ENCODE results near the gene GRK7.
"Not testable (repeated sequence)": the region's sequence is repeated elsewhere in the genome, so short reads cannot be mapped to it uniquely, and the experiment has no call there.

Gene GRK7

GRCh38 chr3:141762552-141762951, 656 bp upstream of the GRK7 start:
- DNase-seq: not testable (repeated sequence)

DNA sequence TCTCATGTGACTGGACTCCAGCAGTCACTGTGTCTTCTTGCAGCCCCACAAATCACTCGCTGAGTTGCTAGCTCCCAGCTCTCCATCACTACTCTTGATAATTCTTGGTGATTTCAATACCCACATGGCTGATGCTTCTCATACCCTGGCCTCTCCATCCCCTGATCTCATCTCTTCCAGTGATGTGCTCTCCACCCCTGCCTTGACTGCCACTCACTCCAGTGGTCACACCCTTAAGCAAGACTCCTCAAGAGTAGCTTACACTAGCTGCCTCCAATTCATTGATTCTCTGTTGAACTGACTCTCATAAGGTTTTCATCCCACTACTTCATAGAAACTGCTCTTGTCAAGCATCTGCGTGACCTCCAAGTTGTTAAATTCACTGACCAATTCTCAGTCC, 837 bp downstream of the GRK7 start:
- no peak for DNase-seq

DNA sequence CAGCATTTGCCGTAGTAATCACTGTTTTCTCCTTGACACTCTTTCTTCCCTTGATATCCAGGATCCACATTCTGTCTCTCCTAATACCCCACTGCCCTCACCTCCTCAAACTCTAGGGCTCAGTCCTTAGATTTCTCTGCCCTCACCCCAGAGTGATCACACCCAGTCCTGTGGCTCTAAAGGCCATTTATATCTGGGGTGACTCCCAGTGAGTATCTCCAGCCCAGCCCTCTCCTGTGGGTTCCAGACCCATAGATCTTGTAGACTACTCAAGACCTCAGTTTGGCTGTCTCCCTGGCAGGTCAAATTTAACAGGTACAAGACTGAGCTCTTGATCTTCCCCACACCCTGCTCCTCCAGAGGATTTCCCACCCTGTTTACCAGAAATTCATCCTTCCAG, 1.3 kb downstream of the GRK7 start:
- no peak for DNase-seq

DNA sequence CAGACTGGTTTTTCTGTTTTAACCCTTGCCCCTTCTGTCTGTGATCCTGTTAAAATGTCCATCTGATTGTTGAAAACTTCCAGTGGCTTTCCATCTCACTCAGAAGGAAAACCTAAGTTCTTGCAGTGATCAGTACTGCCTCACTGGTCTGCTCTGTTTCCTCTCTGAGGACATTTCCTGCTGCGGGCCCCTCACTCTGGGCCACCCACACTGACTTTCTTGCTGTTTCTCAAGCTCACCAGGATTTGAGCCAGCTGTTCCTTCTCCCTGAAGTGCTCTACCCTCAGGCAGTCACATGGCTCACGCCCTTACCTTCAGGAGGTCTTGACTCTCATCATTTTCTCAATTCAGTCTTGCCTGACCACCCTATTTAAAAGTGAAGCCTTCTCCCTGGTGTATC, 1.8 kb downstream of the GRK7 start:
- DNase-seq: no peak

DNA sequence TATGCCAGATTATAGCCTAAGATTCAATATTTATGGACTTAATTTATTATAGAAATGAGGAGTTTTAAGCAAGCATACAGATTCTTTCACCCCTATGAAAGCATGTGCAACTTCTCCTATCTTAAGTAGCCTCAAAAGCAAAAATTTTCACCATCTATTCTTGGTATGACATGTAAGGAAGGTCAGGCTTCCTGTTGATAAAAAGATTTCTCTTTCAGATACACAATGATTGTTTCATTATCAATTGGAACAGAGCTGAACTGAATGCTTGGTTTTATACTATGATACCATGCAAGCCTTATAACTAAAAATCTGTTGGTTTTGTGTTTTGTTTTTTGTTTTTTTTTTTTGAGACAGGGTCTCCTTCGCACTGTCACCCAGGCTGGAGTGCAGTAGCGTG, 3.9 kb downstream of the GRK7 start:
- no peak for DNase-seq

GRCh38 chr3:141769221-141769894, 6.2 kb downstream of the GRK7 start:
- DNase-seq: no peak

DNA sequence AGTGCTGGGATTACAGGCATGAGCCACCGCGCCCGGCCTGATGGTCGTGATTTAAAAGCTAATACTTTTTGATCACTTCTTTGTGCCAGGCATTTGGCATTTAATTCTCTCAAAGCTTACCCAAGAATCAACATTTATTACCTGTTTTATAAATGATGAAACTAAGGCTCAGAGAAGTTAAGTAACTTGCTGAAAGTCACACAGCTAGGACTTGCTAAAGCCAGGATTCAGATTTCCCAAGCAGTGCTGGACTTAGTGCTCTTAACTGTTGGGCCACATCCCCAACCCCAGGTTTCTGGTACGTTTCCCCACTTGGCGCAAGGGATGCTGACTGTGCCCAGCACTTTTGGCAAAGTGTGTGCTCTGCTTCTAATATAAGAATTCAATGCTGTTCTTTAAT, 10.5 kb downstream of the GRK7 start:
- DNase-seq: no peak

DNA sequence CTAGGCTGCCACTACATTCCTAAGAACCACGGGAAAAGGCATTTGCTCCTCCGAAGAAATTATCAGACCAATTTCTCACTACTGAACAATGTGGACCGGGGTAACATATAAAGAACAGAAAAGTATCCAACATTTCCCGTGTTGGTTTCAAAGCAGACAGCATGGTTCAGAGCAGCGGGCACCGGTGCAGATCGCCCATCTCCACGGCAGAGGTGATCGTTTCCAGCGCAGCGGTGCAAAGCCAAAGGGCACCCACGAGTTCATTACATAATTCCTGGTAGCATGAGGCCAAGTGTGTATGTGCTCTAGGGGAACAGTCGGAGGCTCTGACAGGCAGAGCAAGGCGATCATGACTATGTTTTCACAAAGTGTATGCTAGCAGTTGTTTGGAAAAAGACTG, 13.2 kb downstream of the GRK7 start:
- DNase-seq: no peak

GRCh38 chr3:141776885-141777284, 13.7 kb downstream of the GRK7 start:
- no peak for DNase-seq

GRCh38 chr3:141777957-141778813, 15.0 kb downstream of the GRK7 start:
- DNase-seq: no peak

DNA sequence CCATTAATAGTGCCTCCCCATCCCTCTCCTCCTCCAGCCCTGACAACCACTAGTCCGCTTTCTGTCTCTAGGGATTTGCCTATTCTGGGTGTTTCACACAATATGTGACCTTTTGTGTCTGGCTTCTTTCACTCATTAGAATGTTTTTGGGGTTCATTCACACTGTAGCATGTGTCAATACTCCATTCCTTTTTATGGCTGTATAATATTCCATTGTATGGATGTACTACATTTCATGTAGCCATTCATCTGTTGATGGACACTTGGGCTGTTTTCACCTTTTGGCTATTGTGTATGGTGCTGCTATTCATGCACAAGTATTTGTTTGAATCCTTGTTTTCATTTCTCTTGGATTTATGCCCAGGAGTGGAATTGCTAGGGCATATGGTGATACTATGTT, 16.5 kb downstream of the GRK7 start:
- DNase-seq: no peak

GRCh38 chr3:141782386-141782932, 19.3 kb downstream of the GRK7 start:
- no peak for DNase-seq

- no peak for DNase-seq
These were observed 20.4 kb downstream of the GRK7 start for GRCh38 chr3:141783632-141784031.

- DNase-seq: no peak
These were observed 20.9 kb downstream of the GRK7 start for GRCh38 chr3:141784096-141784495.

GRCh38 chr3:141784531-141784930, 21.3 kb downstream of the GRK7 start:
- DNase-seq: no peak

- no peak for DNase-seq
These were observed 24.9 kb downstream of the GRK7 start for GRCh38 chr3:141788149-141788548.

DNA sequence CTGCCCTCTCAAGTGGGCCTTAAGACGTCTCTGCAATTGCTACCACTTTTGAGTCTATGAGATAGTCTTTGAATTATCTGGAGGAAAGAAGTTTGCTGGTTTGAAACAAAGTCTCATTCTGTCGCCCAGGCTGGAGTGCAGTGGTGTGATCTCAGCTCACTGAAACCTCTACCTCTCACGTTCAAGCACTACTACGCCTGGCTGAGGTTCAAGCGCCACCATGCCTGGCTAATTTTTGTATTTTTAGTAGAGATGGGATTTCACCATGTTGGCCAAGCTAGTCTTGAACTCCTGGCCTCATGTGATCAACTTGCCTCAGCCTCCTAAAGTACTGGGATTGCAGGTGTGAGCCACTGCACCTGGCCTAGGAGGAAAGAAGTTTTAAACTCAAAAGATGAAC, 25.5 kb downstream of the GRK7 start:
- DNase-seq: not testable (repeated sequence)

DNA sequence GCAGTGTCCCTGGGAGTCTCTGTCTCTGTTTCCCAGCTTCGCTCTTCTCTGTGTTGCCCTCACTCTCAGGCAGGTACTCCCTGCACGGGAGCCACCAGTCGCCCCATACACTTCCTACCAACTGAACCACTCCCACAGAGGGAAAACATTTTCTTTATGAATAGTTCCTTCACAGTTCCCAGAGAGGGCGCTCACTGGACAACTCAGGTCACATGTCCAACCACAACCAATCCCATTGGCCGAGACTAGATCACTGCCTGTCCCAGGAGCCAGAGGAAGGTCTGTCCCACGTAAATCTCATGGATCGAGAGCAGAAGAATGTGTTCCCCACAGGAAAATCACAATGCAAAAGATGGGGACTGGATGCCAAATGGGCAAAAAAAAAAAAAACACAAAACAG, 26.1 kb downstream of the GRK7 start:
- no peak for DNase-seq

DNA sequence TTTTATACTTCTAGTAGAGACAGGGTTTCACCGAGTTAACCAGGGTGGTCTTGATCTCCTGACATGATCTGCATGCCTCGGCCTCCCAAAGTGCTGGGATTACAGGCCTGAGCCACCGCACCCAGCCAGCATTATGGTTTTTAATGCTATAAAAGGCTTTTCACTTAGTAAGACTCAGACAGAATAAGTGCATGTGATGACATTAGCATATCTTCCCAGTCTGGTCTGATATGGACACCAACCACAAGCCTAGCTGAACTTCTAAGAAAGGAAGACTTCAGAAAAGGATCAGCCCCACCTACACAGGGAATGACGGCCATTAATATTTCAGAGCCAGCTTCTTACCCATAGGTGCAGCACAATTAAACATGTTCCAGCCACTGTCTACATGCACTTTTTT, 27.0 kb downstream of the GRK7 start:
- no peak for DNase-seq

- DNase-seq: no peak
These were observed 29.3 kb downstream of the GRK7 start for GRCh38 chr3:141792495-141792894.

GRCh38 chr3:141793476-141794260, 30.5 kb downstream of the GRK7 start:
- DNase-seq: no peak

- DNase-seq: peak; percentile 32
These were observed 32.1 kb downstream of the GRK7 start for GRCh38 chr3:141795276-141795675.

GRCh38 chr3:141795741-141796080, 32.5 kb downstream of the GRK7 start:
- no peak for DNase-seq
